Endothelial cell of umbilical vein (primary cell): ENCODE results near the gene RPLP2. TPM values are rescaled to one million over a fixed set of nuclear protein-coding genes. Genes with fewer than 3 reads are reported as not detected.

Experiments
- BruUV-seq: library from RNA; stranded (reverse); fragments of 400-500 nt; replicated peaks from 2 replicates; lab custom pipeline; 2021; lab: Mats Ljungman, UMichigan
- CTCF ChIA-PET: fragments of 300-600, 350-600 bp; sonication (Branson Sonifier 250); formaldehyde crosslinking; loops from one replicate; lab custom pipeline; 2021; ENCODE audit warnings: antibody characterized with exemption, inconsistent platforms; lab: Charles Lee
- POLR2A ChIA-PET: fragments of 300-600, 350-600 bp; sonication (Branson Sonifier 250); formaldehyde crosslinking; loops from one replicate; lab custom pipeline; 2021; ENCODE audit warnings: antibody characterized with exemption, inconsistent platforms; lab: Charles Lee
- DNase-seq: peaks from one replicate; pipeline ENCODE4 v3.0.0-alpha.2; 2011; ENCODE audit warnings: low read depth, low spot score
- FAIRE-seq: peaks from 2 replicates; lab custom pipeline; 2011; peaks lifted over from hg19 to GRCh38; lab: Jason Lieb, UNC
- H2AFZ ChIP-seq: 2 replicates; pipeline ENCODE4 v1.6.0; 2012; ENCODE audit warnings: low read depth, low read length, control low read depth, inconsistent platforms
- H3K27ac ChIP-seq: 2 replicates; pipeline ENCODE4 v1.5.1; 2011; ENCODE audit warnings: low read depth, mild to moderate bottlenecking, control low read depth, low read length, moderate library complexity; ENCODE audit not compliant: insufficient read depth
- H3K27me3 ChIP-seq, 2 experiments: 2 replicates each; pipeline versions ENCODE4 v1.6.0 to v1.6.1; 2011; ENCODE audit warnings: low read length in 2 of 2, mixed read lengths in 1 of 2; ENCODE audit not compliant: control insufficient read depth in 2 of 2, insufficient read depth in 2 of 2
- H3K36me3 ChIP-seq, 2 experiments: 2 replicates in 1 of 2; 3 replicates in 1 of 2; pipeline ENCODE4 v1.5.1; 2011; ENCODE audit warnings: low read length in 2 of 2, mild to moderate bottlenecking in 1 of 2, moderate library complexity in 1 of 2; ENCODE audit not compliant: control insufficient read depth in 2 of 2, insufficient read depth in 2 of 2; ENCODE audit errors: extremely low read depth in 1 of 2
- H3K4me1 ChIP-seq: 3 replicates; pipeline ENCODE4 v1.5.1; 2011; ENCODE audit warnings: mild to moderate bottlenecking, low read length; ENCODE audit not compliant: control insufficient read depth, insufficient read depth; ENCODE audit errors: extremely low read depth
- H3K4me2 ChIP-seq: 2 replicates; pipeline ENCODE4 v1.6.1; 2011; ENCODE audit warnings: low read length, control low read depth, mixed read lengths; ENCODE audit not compliant: insufficient read depth
- H3K4me3 ChIP-seq, 3 experiments: fragments of 200-600 bp in 1 of 3; sonication (generic), shearing (Covaris generic) in 1 of 3; replicated peaks in 1 of 3; 2 replicates each; pipeline ENCODE4 v1.5.1; 2011 to 2016; ENCODE audit warnings: control low read depth in 3 of 3, low read length in 3 of 3, mild to moderate bottlenecking in 2 of 3, inconsistent platforms in 1 of 3, low read depth in 1 of 3, moderate library complexity in 1 of 3; ENCODE audit not compliant: insufficient read depth in 1 of 3
- H3K79me2 ChIP-seq: 2 replicates; pipeline ENCODE4 v1.6.0; 2012; ENCODE audit warnings: low read length, inconsistent platforms; ENCODE audit not compliant: control insufficient read depth, insufficient read depth
- H3K9ac ChIP-seq: replicated peaks from 2 replicates; pipeline ENCODE3; 2011; ENCODE audit warnings: low read length, control low read depth; ENCODE audit not compliant: insufficient read depth; ENCODE audit errors: extremely low read depth
- H3K9me1 ChIP-seq: replicated peaks from 3 replicates; pipeline ENCODE4 v1.6.0; 2011; ENCODE audit warnings: mild to moderate bottlenecking, low read length; ENCODE audit not compliant: control insufficient read depth, insufficient read depth; ENCODE audit errors: extremely low read depth
- H3K9me3 ChIP-seq: replicated peaks from 2 replicates; pipeline ENCODE4 v1.5.1; 2012; ENCODE audit warnings: low read length, inconsistent platforms; ENCODE audit not compliant: control insufficient read depth, insufficient read depth
- H4K20me1 ChIP-seq: replicated peaks from 2 replicates; pipeline ENCODE3; 2011; ENCODE audit warnings: mild to moderate bottlenecking, low read length; ENCODE audit not compliant: control insufficient read depth, insufficient read depth; ENCODE audit errors: extremely low read depth
- CTCF ChIP-seq, 2 donors: IDR thresholded peaks; 1 replicate in 1 of 2; 2 replicates in 1 of 2; pipeline ENCODE4 v1.5.1; 2011; ENCODE audit warnings: low read length in 2 of 2, mild to moderate bottlenecking in 2 of 2, moderate library complexity in 2 of 2, control low read depth in 1 of 2, inconsistent platforms in 1 of 2, low read depth in 1 of 2; ENCODE audit not compliant: insufficient read depth in 1 of 2; ENCODE audit errors: extremely low read depth in 1 of 2
- JUN ChIP-seq: IDR thresholded peaks from 2 replicates; pipeline ENCODE4 v1.6.1; 2011; ENCODE audit warnings: borderline replicate concordance, low read depth; ENCODE audit not compliant: insufficient read length, insufficient read depth
- POLR2AphosphoS5 ChIP-seq: IDR thresholded peaks from 2 replicates; pipeline ENCODE4 v1.6.1; 2012; ENCODE audit warnings: low read depth, mild to moderate bottlenecking, control low read depth, low read length, moderate library complexity; ENCODE audit not compliant: insufficient read depth
- dilution Hi-C: fragments of 300-500 bp; cut with MboI; formaldehyde crosslinking; loops from one replicate; pipeline ENCODE4 v1.15.0; 2019; ENCODE audit warnings: low sequenced_read_pairs; ENCODE audit not compliant: extremely low pct_ligation_motif_present
- intact Hi-C: fragments of 100-400 bp; cut with micrococcal nuclease; formaldehyde crosslinking; loops from one replicate; pipeline ENCODE4 v1.10.0; 2022
- polyA plus RNA-seq, 4 experiments: library from polyadenylated mRNA; depleted of rRNA in 3 of 4; stranded (reverse) in 3 of 4; unstranded in 1 of 4; fragments of >200 nt; gene quantifications; 2 replicates each; pipeline versions ENCODE4 v1.2.1 to v1.2.3, GENCODE V29; 2011 to 2012; ENCODE audit warnings: missing spikeins in 1 of 4
- total RNA-seq: library from RNA; stranded (reverse); gene quantifications from 2 replicates; pipeline ENCODE4 v1.2.3, GENCODE V29; 2021

The RPLP2 gene
- total and polyA plus RNA-seq, 2 donors (not counting 3 experiments of a cell fraction or from before 2014, with no cell fraction given): 1,579 to 1,739 TPM

DNA sequence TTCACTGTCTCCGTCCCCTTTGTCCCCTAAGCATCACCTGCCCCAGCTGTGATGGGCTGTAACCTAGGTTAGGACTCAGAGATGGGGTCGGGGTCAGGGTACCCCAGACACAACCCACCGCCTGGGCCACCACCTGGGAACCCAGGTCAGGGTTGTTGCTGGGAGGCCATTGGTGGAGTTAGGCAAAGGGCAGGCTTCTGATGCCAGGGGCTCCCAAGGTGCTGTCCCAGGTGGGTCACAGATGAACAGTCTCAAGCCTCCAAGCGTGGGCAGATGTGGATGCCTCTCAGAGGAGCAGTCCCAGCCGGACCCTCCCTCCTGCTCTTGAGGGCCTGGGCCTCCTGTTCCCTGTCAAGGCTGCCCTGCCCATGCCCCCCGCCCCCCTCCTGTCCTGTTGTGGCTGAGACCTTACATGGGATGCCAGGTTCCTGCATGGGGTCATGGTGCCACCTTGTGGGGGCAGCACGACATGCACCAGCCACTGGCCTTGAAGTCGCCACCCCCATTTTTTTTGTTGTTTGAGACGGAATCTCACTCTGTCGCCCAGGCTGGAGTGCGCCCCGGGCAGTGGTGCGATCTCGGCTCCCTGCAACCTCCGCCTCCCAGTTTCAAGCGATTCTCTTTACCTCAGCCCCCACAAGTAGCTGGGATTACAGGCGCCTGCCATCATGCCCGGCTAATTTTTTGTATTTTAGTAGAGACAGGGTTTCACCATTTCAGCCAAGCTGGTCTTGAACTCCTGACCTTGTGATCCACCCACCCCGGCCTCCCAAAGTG is 44.6 kb upstream of the RPLP2 start:
- intact Hi-C loops: no loop called here
- H2AFZ ChIP-seq: no peak overlapping the region
- no peaks in the 10 kb centered on the region for H3K27me3 ChIP-seq

More for the DNA sequence above, 44.6 kb upstream of the RPLP2 start:
- no peaks in the 10 kb centered on the region for H3K79me2 ChIP-seq
- no peak overlapping the region for H3K4me3 ChIP-seq
- no peaks in the 10 kb centered on the region for H3K9me3 ChIP-seq
- POLR2A ChIA-PET: no interaction called here
- DNase-seq (peak; percentile 53), FAIRE-seq (peak; percentile 60)
- no TSS peak for BruUV-seq
- TF ChIP-seq POLR2AphosphoS5: peak; percentile 37
- TF ChIP-seq JUN: no peak
- TF ChIP-seq CTCF (IDR thresholded peaks at IDR 0.05; ENCODE audit: extremely low read depth in 1 of 2, insufficient read depth in 1 of 2, low read depth in 1 of 2, low read length in 2 of 2): peak; percentile 46 to 68
- H3K4me2 ChIP-seq: no peak overlapping the region
- no peak overlapping the region for H3K9ac ChIP-seq
- dilution Hi-C loops: no loop called here
- H3K36me3 ChIP-seq: peaks cover 15 to 30% of the 10 kb centered on the region in 2 experiments
- H3K27ac ChIP-seq: no peak overlapping the region
- no peaks in the 10 kb centered on the region for H3K9me1 ChIP-seq
- no peaks in the 10 kb centered on the region for H3K4me1 ChIP-seq
- H4K20me1 ChIP-seq: no peaks in the 10 kb centered on the region
- CTCF ChIA-PET: interaction anchor here (1.3 to 1.7 kb wide), 3 partner anchors 8 to 12 kb away, joined by 3 to 5 read pairs (median 4); no protein-coding TSS in a partner anchor
